ENCODE results near the gene OR10A4.

GRCh38 chr11:6844356-6844755 is 32.1 kb upstream of the OR10A4 start:
- TF ChIP-seq CTCF (IDR thresholded peaks at IDR 0.05; ENCODE audit: poor library complexity) = no peak
- no peak for TF ChIP-seq EZH2 (IDR thresholded peaks at IDR 0.05; ENCODE audit: borderline replicate concordance)
- TF ChIP-seq EZH2phosphoT487 (IDR thresholded peaks at IDR 0.05; ENCODE audit: low read depth, severe bottlenecking, unreplicated experiment) = no peak
